A549 (cell line): ENCODE data around the gene PHKB. TPM values are rescaled to one million over a fixed set of nuclear protein-coding genes. Genes with fewer than 3 reads are reported as not detected.
"Not testable (repeated sequence)": the region's sequence is repeated elsewhere in the genome, so short reads cannot be mapped to it uniquely, and the experiment has no call there.

Source experiments
- ATAC-seq, 2 experiments: fragments of 200-7000 bp in 1 of 2; fragments of >200 bp in 1 of 2; cut with Nextera tagmentation in 1 of 2; cut with Tn5 transposase in 1 of 2; 3 replicates each; pipeline versions ENCODE4 v1.8.0 to v1.9.1; 2018 to 2020; ENCODE audit warnings: mild to moderate bottlenecking in 1 of 2, moderate library complexity in 1 of 2
- CTCF ChIA-PET: fragments of 300-600 bp; sonication (Branson Sonifier 250); formaldehyde crosslinking; extraction: SDS; loops from one replicate; lab custom pipeline; 2021; ENCODE audit warnings: antibody characterized with exemption, inconsistent platforms; lab: Yijun Ruan, JAX
- POLR2A ChIA-PET: fragments of 350-600 bp; formaldehyde crosslinking; extraction: SDS; loops from one replicate; lab custom pipeline; 2021; ENCODE audit warnings: antibody characterized with exemption, inconsistent platforms; lab: Yijun Ruan, JAX
- DNase-seq, 2 experiments: peaks; one replicate each; pipeline versions ENCODE4 v3.0.0 to v3.0.0-alpha.2; 2011 to 2016; ENCODE audit warnings: low read depth in 1 of 2, low spot score in 1 of 2
- FAIRE-seq: peaks from 2 replicates; lab custom pipeline; 2011; peaks lifted over from hg19 to GRCh38; lab: Jason Lieb, UNC
- H3K27ac ChIP-seq, 2 experiments: fragments of >200 bp; sonication (Bioruptor Twin); formaldehyde crosslinking; 3 replicates each; pipeline ENCODE4 v1.5.1; 2016 to 2017
- H3K4me1 ChIP-seq: fragments of >200 bp; sonication (Bioruptor Twin); formaldehyde crosslinking; 3 replicates; pipeline ENCODE4 v1.6.1; 2016
- H3K4me2 ChIP-seq: fragments of >200 bp; sonication (Bioruptor Twin); formaldehyde crosslinking; 3 replicates; pipeline ENCODE4 v1.6.1; 2016
- H3K4me3 ChIP-seq: fragments of >200 bp; sonication (Bioruptor Twin); formaldehyde crosslinking; 3 replicates; pipeline ENCODE4 v1.5.1; 2016
- H3K9me3 ChIP-seq: fragments of >200 bp; sonication (Bioruptor Twin); formaldehyde crosslinking; 3 replicates; pipeline ENCODE4 v1.6.1; 2016
- BCL3 ChIP-seq: fragments of >200 bp; sonication (Bioruptor Twin); formaldehyde crosslinking; IDR thresholded peaks from 3 replicates; pipeline ENCODE4 v1.6.1; 2016
- CBX2 ChIP-seq: fragments of 200-600 bp; sonication (generic); IDR thresholded peaks from 2 replicates; pipeline ENCODE4 v1.6.1; 2016; ENCODE audit warnings: low read depth, mild to moderate bottlenecking, borderline replicate concordance
- CBX8 ChIP-seq: fragments of 200-600 bp; sonication (generic); IDR thresholded peaks from 2 replicates; pipeline ENCODE4 v1.6.1; 2016
- EHF ChIP-seq: fragments of 250-450 bp; sonication (Bioruptor Pico); IDR thresholded peaks from 2 replicates; pipeline ENCODE4 v1.5.0; 2020; ENCODE audit warnings: mild to moderate bottlenecking
- ESRRA ChIP-seq: fragments of 150-350 bp; IDR thresholded peaks from 2 replicates; pipeline ENCODE4 v1.6.1; 2014; ENCODE audit warnings: mild to moderate bottlenecking, low read length, borderline replicate concordance
- HOXA7 ChIP-seq: fragments of 250-450 bp; sonication (Bioruptor Pico); IDR thresholded peaks from 2 replicates; pipeline ENCODE4 v1.5.0; 2020; ENCODE audit warnings: mild to moderate bottlenecking, moderate library complexity
- KDM5A ChIP-seq: fragments of 200-600 bp; sonication (generic); IDR thresholded peaks from 2 replicates; pipeline ENCODE4 v1.6.1; 2016; ENCODE audit warnings: antibody characterized with exemption, mild to moderate bottlenecking
- MAZ ChIP-seq: fragments of 150-350 bp; IDR thresholded peaks from 2 replicates; pipeline ENCODE4 v1.6.1; 2014; ENCODE audit warnings: antibody characterized with exemption, low read depth, low read length, borderline replicate concordance
- NR3C1 ChIP-seq: fragments of >200 bp; sonication (Bioruptor Twin); formaldehyde crosslinking; IDR thresholded peaks from 3 replicates; pipeline ENCODE4 v1.6.1; 2017
- POLR2A ChIP-seq: IDR thresholded peaks from 2 replicates; pipeline ENCODE4 v1.6.1; 2012; ENCODE audit warnings: mild to moderate bottlenecking, low read length
- RCOR1 ChIP-seq: fragments of 150-350 bp; IDR thresholded peaks from 2 replicates; pipeline ENCODE4 v1.6.1; 2014; ENCODE audit warnings: antibody characterized with exemption, low read length, low read depth
- RFX5 ChIP-seq: fragments of 450-650 bp; IDR thresholded peaks from 2 replicates; pipeline ENCODE4 v1.7.1; 2014; ENCODE audit warnings: antibody characterized with exemption, mild to moderate bottlenecking, moderate library complexity
- ZNF302 ChIP-seq: fragments of 250-450 bp; sonication (Bioruptor Pico); IDR thresholded peaks from 2 replicates; pipeline ENCODE4 v1.9.0; 2021; ENCODE audit warnings: inconsistent platforms, mild to moderate bottlenecking, moderate library complexity
- WGBS: methylation state at CpG from one replicate; pipeline ENCODE4 v1.1.6; 2017; ENCODE audit errors: missing lambda C conversion rate; 5-methylcytosine and 5-hydroxymethylcytosine counted together
- polyA plus RNA-seq, 4 experiments: library from polyadenylated mRNA; depleted of rRNA in 3 of 4; stranded (reverse); fragments of >200 nt; fragmentation: RNase III in 1 of 4; extraction: RNeasy Plus Mini Kit Qiagen cat#74134 plus additional on column Dnase treatment in 1 of 4; gene quantifications; 2 replicates in 3 of 4; 3 replicates in 1 of 4; pipeline ENCODE4 v1.2.3, GENCODE V29; 2011 to 2017

PHKB gene
- polyA plus RNA-seq, 2 of the 4 experiments (the other 2 are of a cell fraction): 33.2 to 96.8 TPM

DNA sequence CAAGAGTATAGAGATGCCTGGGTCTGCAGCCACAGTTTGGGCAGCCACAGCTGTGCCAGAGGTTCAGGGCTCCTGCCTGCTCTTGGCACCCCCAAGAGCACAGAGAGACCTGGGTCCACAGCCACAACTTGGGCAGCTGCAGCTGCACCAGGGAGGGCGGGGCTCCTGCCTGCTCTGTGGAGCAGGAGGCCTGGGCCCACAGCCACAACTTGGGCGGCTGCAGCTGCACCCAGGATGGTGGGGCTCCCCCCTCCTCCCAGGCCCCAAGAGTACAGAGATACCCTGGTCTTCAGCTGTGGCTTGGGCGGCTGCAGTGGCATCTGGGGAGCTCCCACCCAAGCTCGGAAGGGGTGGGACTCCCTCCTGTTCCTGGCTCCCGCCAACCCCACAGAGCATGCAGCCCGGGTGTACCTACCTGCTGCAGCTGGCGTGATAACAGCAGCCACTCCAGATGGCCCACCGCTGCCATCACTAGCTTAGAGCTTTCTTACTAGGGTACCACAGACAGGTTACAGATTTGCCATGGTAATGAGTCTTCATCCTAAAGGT lies 72.7 kb downstream of the PHKB start (continued):
- TF ChIP-seq HOXA7 (CRISPR knock-in tag): no peak

DNA sequence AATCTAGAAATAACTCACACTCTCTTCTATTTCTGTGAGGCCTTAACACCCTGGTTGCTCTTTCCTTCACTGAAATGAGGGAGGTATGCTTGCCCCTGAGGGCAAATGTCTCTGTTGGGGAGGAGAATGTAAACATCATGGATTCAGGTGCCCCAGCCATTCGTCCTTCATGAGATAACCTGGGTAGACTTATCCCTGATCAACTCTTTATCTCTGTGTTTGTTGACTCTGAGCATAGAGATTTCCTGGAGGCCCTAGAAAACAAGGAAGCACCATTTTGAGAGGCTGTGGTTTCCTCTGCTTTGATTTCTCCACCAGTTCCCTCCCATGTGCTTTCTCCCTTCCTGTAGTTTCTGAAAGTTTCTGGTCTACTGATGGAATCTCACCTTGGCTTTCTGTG lies 77.3 kb downstream of the PHKB start:
- ChIA-PET POLR2A (no interaction called here), CTCF (no interaction called here)
- no peaks in the 10 kb centered on the region for H3K4me1 ChIP-seq
- DNase-seq (no peak), FAIRE-seq (no peak), ATAC-seq (no peak)
- no peak for TF ChIP-seq RFX5
- TF ChIP-seq NR3C1: no peak
- TF ChIP-seq RCOR1: no peak
- no peak for TF ChIP-seq BCL3
- TF ChIP-seq ESRRA: no peak
- no peak for TF ChIP-seq KDM5A
- TF ChIP-seq CBX2: no peak
- TF ChIP-seq MAZ: no peak
- no peak for TF ChIP-seq EHF (CRISPR knock-in tag)
- no peak for TF ChIP-seq POLR2A
- TF ChIP-seq ZNF302 (CRISPR knock-in tag): no peak
- TF ChIP-seq CBX8: no peak
- H3K4me3 ChIP-seq: no peak overlapping the region
- H3K4me2 ChIP-seq: no peak overlapping the region
- H3K9me3 ChIP-seq: peaks cover 5% of the 10 kb centered on the region; the same call in 2 of the 3 replicates
- 45% methylated on average over 1 of the region's 1 CpG for WGBS
- no peak overlapping the region for H3K27ac ChIP-seq

GRCh38 chr16:47539707-47540670 lies 78.9 kb downstream of the PHKB start:
- ATAC-seq, POLR2A ChIA-PET, H3K4me3 ChIP-seq, H3K4me2 ChIP-seq, H3K4me1 ChIP-seq, CTCF ChIA-PET, FAIRE-seq, H3K9me3 ChIP-seq, H3K27ac ChIP-seq, DNase-seq: not testable (repeated sequence)
- 87% methylated on average over 13 of the region's 13 CpGs for WGBS

- H3K4me1 ChIP-seq, H3K4me2 ChIP-seq, FAIRE-seq, POLR2A ChIA-PET, CTCF ChIA-PET, H3K27ac ChIP-seq, H3K9me3 ChIP-seq, H3K4me3 ChIP-seq, ATAC-seq, DNase-seq: not testable (repeated sequence)
- 93% methylated on average over 3 of the region's 3 CpGs for WGBS
Measured at GRCh38 chr16:47541135-47541534, 80.0 kb downstream of the PHKB start.

DNA sequence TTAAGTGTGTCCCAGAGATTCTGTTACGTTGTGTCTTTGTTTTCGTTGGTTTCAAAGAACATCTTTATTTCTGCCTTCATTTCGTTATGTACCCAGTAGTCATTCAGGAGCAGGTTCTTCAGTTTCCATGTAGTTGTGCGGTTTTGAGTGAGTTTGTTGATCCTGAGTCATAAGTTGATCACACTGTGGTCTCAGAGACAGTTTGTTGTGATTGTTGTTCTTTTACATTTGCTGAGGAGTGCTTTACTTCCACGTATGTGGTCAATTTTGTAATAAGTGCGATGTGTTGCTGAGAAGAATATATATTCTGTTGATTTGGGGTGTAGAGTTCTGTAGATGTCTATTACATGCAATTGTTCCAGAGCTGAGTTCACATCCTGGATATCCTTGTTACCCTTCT lies 83.1 kb downstream of the PHKB start:
- FAIRE-seq, H3K9me3 ChIP-seq, H3K4me3 ChIP-seq, H3K4me1 ChIP-seq, H3K4me2 ChIP-seq, H3K27ac ChIP-seq, CTCF ChIA-PET, DNase-seq, ATAC-seq, POLR2A ChIA-PET: not testable (repeated sequence)
- WGBS: 93% methylated on average over 6 of the region's 6 CpGs

DNA sequence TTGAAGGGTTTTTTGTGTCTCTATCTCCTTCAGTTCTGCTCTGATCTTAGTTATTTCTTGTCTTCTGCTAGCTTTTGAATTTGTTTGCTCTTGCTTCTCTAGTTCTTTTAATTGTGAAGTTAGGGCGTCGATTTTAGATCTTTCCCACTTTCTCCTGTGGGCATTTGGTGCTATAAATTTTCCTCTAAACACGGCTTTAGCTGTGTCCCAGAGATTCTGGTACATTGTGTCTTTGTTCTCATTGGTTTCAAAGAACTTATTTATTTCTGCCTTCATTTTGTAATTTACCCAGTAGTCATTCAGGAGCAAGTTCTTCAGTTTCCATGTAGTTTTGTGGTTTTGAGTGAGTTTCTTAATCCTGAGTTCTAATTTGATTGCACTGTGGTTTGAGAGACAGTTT lies 90.1 kb downstream of the PHKB start:
- H3K27ac ChIP-seq, H3K4me1 ChIP-seq, H3K4me3 ChIP-seq, POLR2A ChIA-PET, FAIRE-seq, CTCF ChIA-PET, ATAC-seq, DNase-seq, H3K4me2 ChIP-seq, H3K9me3 ChIP-seq: not testable (repeated sequence)
- 90% methylated on average over 3 of the region's 3 CpGs for WGBS

DNA sequence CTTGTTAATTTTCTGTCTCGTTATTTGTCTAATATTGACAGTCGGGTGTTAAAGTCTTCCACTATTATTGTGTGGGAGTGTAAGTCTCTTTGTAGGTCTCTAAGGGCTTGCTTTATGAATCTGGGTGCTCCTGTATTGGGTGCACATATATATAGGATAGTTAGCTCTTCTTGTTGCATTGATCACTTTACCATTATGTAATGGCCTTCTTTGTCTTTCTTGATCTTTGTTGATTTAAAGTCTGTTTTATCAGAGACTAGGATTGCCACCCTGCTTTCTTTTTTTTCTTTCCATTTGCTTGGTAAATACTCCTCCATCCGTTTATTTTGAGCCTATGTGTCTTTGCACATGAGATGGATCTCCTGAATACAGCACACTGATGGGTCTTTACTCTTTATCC lies 90.6 kb downstream of the PHKB start:
- WGBS: 96% methylated on average over 3 of the region's 3 CpGs
- H3K4me1 ChIP-seq, H3K4me3 ChIP-seq, POLR2A ChIA-PET, H3K4me2 ChIP-seq, FAIRE-seq, CTCF ChIA-PET, ATAC-seq, H3K9me3 ChIP-seq, DNase-seq, H3K27ac ChIP-seq: not testable (repeated sequence)
